ENCODE results near the gene OR13A1. TPM values are rescaled to one million over a fixed set of nuclear protein-coding genes. Genes with fewer than 3 reads are reported as not detected.
"Not testable (repeated sequence)": the region's sequence is repeated elsewhere in the genome, so short reads cannot be mapped to it uniquely, and the experiment has no call there.

The OR13A1 gene
- polyA plus RNA-seq, 1 of the 3 experiments (the other 2 are of a cell fraction) = not detected

DNA sequence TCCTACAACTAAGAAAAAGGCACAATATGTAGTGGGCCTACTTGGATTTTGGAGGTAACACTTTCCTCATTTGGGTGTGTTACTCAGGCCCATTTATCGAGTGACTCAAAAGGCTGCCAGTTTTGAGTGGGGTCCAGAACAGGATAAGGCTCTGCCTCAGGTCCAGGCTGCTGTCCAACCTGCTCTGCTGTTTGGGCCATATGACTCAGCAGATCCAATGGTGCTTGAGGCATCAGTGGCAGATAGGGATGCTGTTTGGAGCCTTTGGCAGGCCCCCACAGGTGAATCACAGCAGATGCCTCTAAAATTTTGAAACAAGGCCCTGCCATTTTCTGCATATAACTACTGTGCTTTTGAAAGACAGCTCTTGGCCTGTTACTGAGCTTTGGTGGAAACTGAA, 24.5 kb upstream of the OR13A1 start (continued):
- no peak for TF ChIP-seq ZBTB33 (IDR thresholded peaks at IDR 0.05; ENCODE audit: borderline replicate concordance, low read depth)
- TF ChIP-seq, protein P1, sequence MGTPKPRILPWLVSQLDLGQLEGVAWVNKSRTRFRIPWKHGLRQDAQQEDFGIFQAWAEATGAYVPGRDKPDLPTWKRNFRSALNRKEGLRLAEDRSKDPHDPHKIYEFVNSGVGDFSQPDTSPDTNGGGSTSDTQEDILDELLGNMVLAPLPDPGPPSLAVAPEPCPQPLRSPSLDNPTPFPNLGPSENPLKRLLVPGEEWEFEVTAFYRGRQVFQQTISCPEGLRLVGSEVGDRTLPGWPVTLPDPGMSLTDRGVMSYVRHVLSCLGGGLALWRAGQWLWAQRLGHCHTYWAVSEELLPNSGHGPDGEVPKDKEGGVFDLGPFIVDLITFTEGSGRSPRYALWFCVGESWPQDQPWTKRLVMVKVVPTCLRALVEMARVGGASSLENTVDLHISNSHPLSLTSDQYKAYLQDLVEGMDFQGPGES (IDR thresholded peaks at IDR 0.05; ENCODE audit: low read depth, low read length) = no peak
- TF ChIP-seq EZH2phosphoT487 (IDR thresholded peaks at IDR 0.05; ENCODE audit: borderline replicate concordance, low read depth) = no peak

DNA sequence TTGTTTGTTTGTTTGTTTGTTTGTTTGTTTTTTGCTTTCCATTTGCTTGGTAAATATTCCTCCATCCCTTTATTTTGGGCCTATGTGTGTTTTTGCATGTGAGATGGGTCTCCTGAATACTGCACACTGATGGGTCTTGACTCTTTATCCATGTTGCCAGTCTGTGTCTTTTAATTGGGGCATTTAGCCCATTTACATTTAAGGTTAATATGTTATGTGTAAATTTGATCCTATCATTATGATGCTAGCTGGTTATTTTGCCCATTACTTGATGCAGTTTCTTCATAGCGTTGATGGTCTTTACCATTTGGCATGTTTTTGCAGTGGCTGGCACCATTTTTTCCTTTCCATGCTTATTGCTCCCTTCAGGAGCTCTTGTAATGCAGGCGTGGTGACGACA, 16.4 kb upstream of the OR13A1 start:
- H3K4me1 ChIP-seq (ENCODE audit: control insufficient read depth in 1 of 2, insufficient read depth in 2 of 2, low read depth in 1 of 2, low read length in 1 of 2); H3K9ac ChIP-seq; DNase-seq; H3K4me2 ChIP-seq; H3F3A ChIP-seq (replicated peaks; ENCODE audit: insufficient read depth); H4K20me1 ChIP-seq (ENCODE audit: insufficient read depth); H3K27ac ChIP-seq (ENCODE audit: low read depth in 2 of 2, low read length in 1 of 2); H3K9me3 ChIP-seq; H3K36me3 ChIP-seq (replicated peaks in 1 of 2; ENCODE audit: control insufficient read depth in 1 of 2, insufficient read depth in 2 of 2, low read length in 1 of 2); H2AFZ ChIP-seq (ENCODE audit: low read depth); H3K9me2 ChIP-seq; H3K4me3 ChIP-seq (ENCODE audit: low read depth in 2 of 2, low read length in 1 of 2); H3K79me2 ChIP-seq (ENCODE audit: insufficient read depth); POLR2A ChIA-PET; H3K27me3 ChIP-seq (ENCODE audit: insufficient read depth); CTCF ChIA-PET: not testable (repeated sequence)
- WGBS (ENCODE audit: low lambda C conversion rate) = 5% methylated on average over 3 of the region's 3 CpGs

DNA sequence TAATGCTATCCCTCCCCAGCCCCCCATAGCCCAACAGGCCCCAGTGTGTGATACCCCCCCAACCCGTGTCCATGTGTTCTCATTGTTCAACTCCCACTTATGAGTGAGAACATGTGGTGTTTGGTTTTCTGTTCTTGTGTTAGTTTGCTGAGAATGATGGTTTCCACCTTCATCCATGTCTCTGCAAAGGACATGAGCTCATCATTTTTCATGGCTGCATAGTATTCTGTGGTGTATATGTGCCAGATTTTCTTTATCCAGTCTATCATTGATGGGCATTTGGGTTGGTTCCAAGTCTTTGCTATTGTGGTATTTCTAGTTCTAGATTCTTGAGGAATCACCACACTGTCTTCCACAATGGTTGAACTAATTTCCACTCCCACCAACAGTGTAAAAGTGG, 11.5 kb upstream of the OR13A1 start:
- H3K4me1 ChIP-seq (ENCODE audit: control insufficient read depth in 1 of 2, insufficient read depth in 2 of 2, low read depth in 1 of 2, low read length in 1 of 2); H3K4me3 ChIP-seq (ENCODE audit: low read depth in 2 of 2, low read length in 1 of 2); DNase-seq; H3K79me2 ChIP-seq (ENCODE audit: insufficient read depth); H3K9ac ChIP-seq; H3K27ac ChIP-seq (ENCODE audit: low read depth in 2 of 2, low read length in 1 of 2); H3K4me2 ChIP-seq; H3F3A ChIP-seq (replicated peaks; ENCODE audit: insufficient read depth); H4K20me1 ChIP-seq (ENCODE audit: insufficient read depth); H3K36me3 ChIP-seq (replicated peaks in 1 of 2; ENCODE audit: control insufficient read depth in 1 of 2, insufficient read depth in 2 of 2, low read length in 1 of 2); CTCF ChIA-PET; POLR2A ChIA-PET; H3K9me2 ChIP-seq; H2AFZ ChIP-seq (ENCODE audit: low read depth); H3K9me3 ChIP-seq; H3K27me3 ChIP-seq (ENCODE audit: insufficient read depth): not testable (repeated sequence)
- WGBS (ENCODE audit: low lambda C conversion rate) = 5% methylated on average over 1 of the region's 1 CpG

DNA sequence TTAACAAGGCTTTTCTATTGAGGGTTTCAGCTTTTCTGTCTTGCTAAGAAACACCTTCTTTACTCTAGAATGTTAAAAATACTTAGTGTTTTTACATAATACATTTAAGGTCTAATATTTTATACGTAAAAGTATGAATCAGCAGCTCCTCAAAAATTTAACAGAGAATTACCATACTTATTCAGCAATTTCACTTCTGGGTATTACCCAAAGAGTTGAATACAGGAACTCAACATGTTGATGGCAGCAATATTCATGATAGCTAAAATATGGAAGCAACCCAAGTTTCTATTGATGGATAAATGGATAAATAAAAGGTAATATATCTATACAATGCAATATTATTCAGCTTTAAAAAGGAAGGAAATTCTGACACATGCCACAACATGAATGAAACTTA, 9.7 kb upstream of the OR13A1 start:
- POLR2A ChIA-PET = no interaction called here
- no peak for DNase-seq
- Histone ChIP-seq H3K9me2 (no peaks in the 10 kb centered on the region), H4K20me1 (ENCODE audit: insufficient read depth) (no peaks in the 10 kb centered on the region), H3K79me2 (ENCODE audit: insufficient read depth) (no peaks in the 10 kb centered on the region), H3K9me3 (no peaks in the 10 kb centered on the region), H3K4me3 (ENCODE audit: low read depth in 2 of 2, low read length in 1 of 2) (no peak overlapping the region), H3K27me3 (ENCODE audit: insufficient read depth) (no peaks in the 10 kb centered on the region), H3K4me1 (ENCODE audit: control insufficient read depth in 1 of 2, insufficient read depth in 2 of 2, low read depth in 1 of 2, low read length in 1 of 2) (no peaks in the 10 kb centered on the region), H3K36me3 (replicated peaks in 1 of 2; ENCODE audit: control insufficient read depth in 1 of 2, insufficient read depth in 2 of 2, low read length in 1 of 2) (no peaks in the 10 kb centered on the region), H3K27ac (ENCODE audit: low read depth in 2 of 2, low read length in 1 of 2) (no peak overlapping the region), H3K4me2 (no peak overlapping the region), H3K9ac (no peak overlapping the region), H3F3A (replicated peaks; ENCODE audit: insufficient read depth) (no peaks in the 10 kb centered on the region), H2AFZ (ENCODE audit: low read depth) (no peak overlapping the region)
- CTCF ChIA-PET = no interaction called here
- 0% methylated on average over 1 of the region's 1 CpG for WGBS (ENCODE audit: low lambda C conversion rate)
- TF ChIP-seq RXRA (IDR thresholded peaks at IDR 0.05; ENCODE audit: borderline replicate concordance, low read depth) (no peak), CTCF (IDR thresholded peaks at IDR 0.05) (no peak), CHD2 (IDR thresholded peaks at IDR 0.05; ENCODE audit: low read length, partially characterized antibody) (no peak), FOSL2 (IDR thresholded peaks at IDR 0.05; ENCODE audit: borderline replicate concordance, low read depth) (no peak), RFX5 (IDR thresholded peaks at IDR 0.05; ENCODE audit: low read length) (no peak), MXI1 (IDR thresholded peaks at IDR 0.05; ENCODE audit: low read depth, low read length) (no peak), GABPA (IDR thresholded peaks at IDR 0.05; ENCODE audit: low read depth) (no peak)

Data from SK-N-SH (cell line).